Thoracic aorta (tissue), 2 donors: Measurements from ENCODE around the gene CELA3A. TPM values are rescaled to one million over a fixed set of nuclear protein-coding genes. Genes with fewer than 3 reads are reported as not detected.
"Not testable (repeated sequence)": the region's sequence is repeated elsewhere in the genome, so short reads cannot be mapped to it uniquely, and the experiment has no call there.

Experiments used
- ATAC-seq: fragments of 150-250 bp; one replicate; pipeline ENCODE4 v1.8.0; 2017; ENCODE audit warnings: low read depth; ENCODE audit not compliant: insufficient number of reproducible peaks, low FRiP score
- DNase-seq: peaks from one replicate; pipeline ENCODE4 v3.0.0-alpha.2; 2020; ENCODE audit warnings: low spot score
- H3K27ac ChIP-seq, 2 donors: fragments of 200-600 bp; sonication (generic); 1 replicate in 1 of 2; 2 replicates in 1 of 2; pipeline ENCODE4 v1.5.1; 2016; ENCODE audit warnings: mild to moderate bottlenecking in 2 of 2, moderate library complexity in 2 of 2
- H3K27me3 ChIP-seq: fragments of 200-600 bp; sonication (generic); replicated peaks from 2 replicates; pipeline ENCODE4 v1.6.0; 2016; ENCODE audit warnings: mild to moderate bottlenecking; ENCODE audit not compliant: insufficient read depth
- H3K36me3 ChIP-seq: fragments of 200-600 bp; sonication (generic); one replicate; pipeline ENCODE4 v1.5.1; 2016
- H3K4me1 ChIP-seq, 2 donors: fragments of 200-600 bp; sonication (generic); 1 replicate in 1 of 2; 2 replicates in 1 of 2; pipeline versions ENCODE4 v1.5.1 to v1.6.0; 2016; ENCODE audit warnings: low read depth in 2 of 2, mild to moderate bottlenecking in 1 of 2; ENCODE audit not compliant: control insufficient read depth in 1 of 2
- H3K4me3 ChIP-seq: fragments of 200-600 bp; sonication (generic); 2 replicates; pipeline ENCODE4 v1.5.1; 2016; ENCODE audit warnings: mild to moderate bottlenecking
- H3K9me3 ChIP-seq: fragments of 200-600 bp; sonication (generic); 2 replicates; pipeline ENCODE4 v1.5.1; 2016
- total RNA-seq, 2 donors: library from RNA; depleted of rRNA; stranded (reverse); fragments of >200 nt; gene quantifications; one replicate each; pipeline versions ENCODE4 v1.1.0 to v1.2.3, GENCODE V29; 2016
- TF ChIP-seq, protein P1 (sequence below): fragments of 200-600 bp; sonication (generic); IDR thresholded peaks from one replicate; pipeline ENCODE4 v1.5.1; 2019; ENCODE audit warnings: antibody characterized with exemption

The CELA3A gene
- total RNA-seq, 2 donors from 2014 or later, result 2.0 to 6.6 TPM

GRCh38 chr1:22005261-22006149, 4.0 kb downstream of the CELA3A start:
- not testable (repeated sequence) for H3K27ac ChIP-seq, ATAC-seq, H3K9me3 ChIP-seq, H3K4me3 ChIP-seq, H3K4me1 ChIP-seq, DNase-seq, H3K27me3 ChIP-seq, H3K36me3 ChIP-seq
- TF ChIP-seq, protein P1, sequence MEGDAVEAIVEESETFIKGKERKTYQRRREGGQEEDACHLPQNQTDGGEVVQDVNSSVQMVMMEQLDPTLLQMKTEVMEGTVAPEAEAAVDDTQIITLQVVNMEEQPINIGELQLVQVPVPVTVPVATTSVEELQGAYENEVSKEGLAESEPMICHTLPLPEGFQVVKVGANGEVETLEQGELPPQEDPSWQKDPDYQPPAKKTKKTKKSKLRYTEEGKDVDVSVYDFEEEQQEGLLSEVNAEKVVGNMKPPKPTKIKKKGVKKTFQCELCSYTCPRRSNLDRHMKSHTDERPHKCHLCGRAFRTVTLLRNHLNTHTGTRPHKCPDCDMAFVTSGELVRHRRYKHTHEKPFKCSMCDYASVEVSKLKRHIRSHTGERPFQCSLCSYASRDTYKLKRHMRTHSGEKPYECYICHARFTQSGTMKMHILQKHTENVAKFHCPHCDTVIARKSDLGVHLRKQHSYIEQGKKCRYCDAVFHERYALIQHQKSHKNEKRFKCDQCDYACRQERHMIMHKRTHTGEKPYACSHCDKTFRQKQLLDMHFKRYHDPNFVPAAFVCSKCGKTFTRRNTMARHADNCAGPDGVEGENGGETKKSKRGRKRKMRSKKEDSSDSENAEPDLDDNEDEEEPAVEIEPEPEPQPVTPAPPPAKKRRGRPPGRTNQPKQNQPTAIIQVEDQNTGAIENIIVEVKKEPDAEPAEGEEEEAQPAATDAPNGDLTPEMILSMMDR, result peak; percentile 17

DNA sequence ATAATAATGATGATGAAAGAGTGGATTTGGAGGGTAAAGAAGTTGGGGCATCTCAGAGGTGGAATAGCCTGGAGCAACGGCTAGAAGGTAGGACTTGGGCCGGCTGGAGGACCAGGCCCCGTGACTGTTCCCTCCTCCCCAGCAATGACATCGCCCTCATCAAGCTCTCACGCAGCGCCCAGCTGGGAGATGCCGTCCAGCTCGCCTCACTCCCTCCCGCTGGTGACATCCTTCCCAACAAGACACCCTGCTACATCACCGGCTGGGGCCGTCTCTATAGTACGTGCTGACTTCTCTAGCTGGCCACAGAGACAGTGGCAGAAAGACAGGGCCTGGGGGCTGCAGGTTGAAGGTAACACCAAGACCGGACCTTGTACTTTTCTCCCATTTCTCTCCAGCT, 5.3 kb downstream of the CELA3A start:
- ATAC-seq, DNase-seq, H3K9me3 ChIP-seq, H3K4me3 ChIP-seq, H3K27me3 ChIP-seq, H3K4me1 ChIP-seq, H3K36me3 ChIP-seq, H3K27ac ChIP-seq: not testable (repeated sequence)

DNA sequence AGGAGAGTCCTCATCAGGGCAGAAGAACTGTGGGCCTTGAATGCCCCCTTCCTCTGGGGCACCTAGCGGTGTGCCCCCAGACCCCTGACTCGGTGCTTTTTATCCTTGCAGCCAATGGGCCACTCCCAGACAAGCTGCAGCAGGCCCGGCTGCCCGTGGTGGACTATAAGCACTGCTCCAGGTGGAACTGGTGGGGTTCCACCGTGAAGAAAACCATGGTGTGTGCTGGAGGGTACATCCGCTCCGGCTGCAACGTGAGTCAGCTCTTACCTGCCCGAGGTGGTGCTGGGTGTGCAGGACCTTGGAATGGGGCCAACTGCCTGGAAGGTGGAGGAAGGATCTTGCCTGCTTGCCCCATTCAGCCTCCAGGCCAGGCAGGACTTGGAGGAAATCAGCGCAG, 5.8 kb downstream of the CELA3A start:
- not testable (repeated sequence) for H3K4me1 ChIP-seq, H3K9me3 ChIP-seq, DNase-seq, H3K27me3 ChIP-seq, H3K36me3 ChIP-seq, H3K4me3 ChIP-seq, ATAC-seq, H3K27ac ChIP-seq

DNA sequence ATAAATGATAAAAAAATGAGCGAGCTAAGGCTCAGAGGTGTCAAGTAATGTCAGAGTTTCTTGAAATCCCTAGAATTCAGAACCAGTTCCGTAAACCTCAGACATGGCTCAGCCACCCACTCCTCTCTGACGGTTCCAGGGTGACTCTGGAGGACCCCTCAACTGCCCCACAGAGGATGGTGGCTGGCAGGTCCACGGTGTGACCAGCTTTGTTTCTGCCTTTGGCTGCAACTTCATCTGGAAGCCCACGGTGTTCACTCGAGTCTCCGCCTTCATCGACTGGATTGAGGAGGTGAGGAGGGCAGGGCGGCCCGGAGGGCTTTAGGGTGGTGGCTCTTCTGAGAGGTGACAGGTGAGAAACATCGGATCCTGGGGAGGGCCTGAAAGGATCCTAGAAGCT, 8.1 kb downstream of the CELA3A start:
- not testable (repeated sequence) for H3K4me1 ChIP-seq, H3K27ac ChIP-seq, DNase-seq, H3K27me3 ChIP-seq, ATAC-seq, H3K9me3 ChIP-seq, H3K4me3 ChIP-seq, H3K36me3 ChIP-seq

DNA sequence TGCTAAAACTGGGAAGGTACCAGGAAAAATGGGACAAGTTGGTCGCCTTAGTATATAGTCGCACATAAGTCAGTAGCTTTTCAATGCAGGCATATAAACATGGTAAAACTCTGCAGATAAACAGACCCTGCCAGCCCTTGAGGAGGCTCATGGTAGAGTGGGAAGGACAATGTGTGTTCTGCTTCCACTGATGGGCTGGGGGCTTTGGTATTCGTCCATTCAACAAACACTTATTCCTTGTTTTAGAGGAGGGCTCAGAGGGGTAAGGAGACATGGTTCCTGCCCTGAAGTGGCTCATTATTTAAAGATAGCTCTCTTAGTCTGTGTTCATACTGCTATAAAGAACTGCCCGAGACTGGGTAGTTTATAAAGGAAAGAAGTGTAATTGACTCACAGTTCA, 11.3 kb downstream of the CELA3A start:
- H3K27ac ChIP-seq, H3K36me3 ChIP-seq, H3K4me1 ChIP-seq, H3K9me3 ChIP-seq, DNase-seq, H3K27me3 ChIP-seq, H3K4me3 ChIP-seq, ATAC-seq: not testable (repeated sequence)

- H3K4me3 ChIP-seq, H3K4me1 ChIP-seq, DNase-seq, ATAC-seq, H3K27ac ChIP-seq, H3K36me3 ChIP-seq, H3K9me3 ChIP-seq, H3K27me3 ChIP-seq: not testable (repeated sequence)
Measured at GRCh38 chr1:22014575-22015206, 13.2 kb downstream of the CELA3A start.

DNA sequence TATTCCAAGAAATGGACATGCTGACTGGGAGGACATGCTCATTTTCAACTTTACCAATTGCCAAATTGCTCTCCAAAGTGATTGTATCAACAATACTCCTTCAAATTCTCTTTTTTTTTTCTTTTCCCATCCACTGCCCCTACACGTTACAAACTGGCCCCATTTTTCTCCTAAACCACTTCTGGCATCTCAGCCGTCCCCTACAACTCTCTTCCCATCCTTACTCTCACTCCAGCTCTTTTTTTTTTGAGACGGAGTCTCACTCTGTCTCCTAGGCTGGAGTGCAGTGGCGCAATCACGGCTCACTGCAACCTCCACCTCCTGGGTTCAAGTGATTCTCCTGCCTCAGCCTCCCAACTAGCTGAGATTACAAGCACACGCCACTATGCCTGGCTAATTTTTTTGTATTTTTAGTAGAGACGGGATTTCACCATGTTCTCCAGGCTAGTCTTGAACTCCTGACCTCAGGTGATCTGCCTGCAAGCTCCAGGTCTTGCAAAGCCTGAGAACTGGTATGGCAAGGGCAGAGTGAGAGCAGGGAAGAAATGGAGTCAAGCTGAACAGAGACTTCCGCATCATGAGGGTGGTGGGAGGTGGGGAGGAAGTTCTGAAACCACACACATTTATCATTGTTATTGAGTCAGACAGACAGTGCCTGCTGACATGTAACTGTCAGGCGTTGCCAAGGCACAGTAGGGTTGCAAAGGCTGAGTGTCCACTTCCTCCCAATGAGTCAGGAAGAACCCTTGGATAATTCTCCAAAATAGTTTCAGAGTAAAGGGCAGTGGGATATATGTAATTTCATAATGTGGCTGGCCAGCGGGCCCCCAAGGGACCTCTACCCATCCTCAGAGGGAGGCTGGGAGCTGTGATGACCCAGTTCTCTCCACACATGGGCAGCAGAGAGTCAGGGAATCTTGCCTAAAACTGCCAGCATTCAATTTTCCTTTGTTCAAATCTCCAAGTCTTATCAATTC, 17.4 kb downstream of the CELA3A start:
- H3K4me3 ChIP-seq, result no peak overlapping the region
- no peaks in the 10 kb centered on the region for H3K36me3 ChIP-seq
- no peaks in the 10 kb centered on the region for H3K9me3 ChIP-seq
- no peak for DNase-seq
- no peak for ATAC-seq
- H3K27ac ChIP-seq, result peak overlapping the region in 1 of 2 donors; percentile 7
- H3K27me3 ChIP-seq, result no peaks in the 10 kb centered on the region
- no peaks in the 10 kb centered on the region for H3K4me1 ChIP-seq
- TF ChIP-seq, protein P1, result no peak
